HepG2 (cell line): Measurements from ENCODE around the gene RNF149. TPM values are rescaled to one million over a fixed set of nuclear protein-coding genes. Genes with fewer than 3 reads are reported as not detected.

Experiments used
- CBFB ChIP-seq: sonication (generic); formaldehyde crosslinking; IDR thresholded peaks from 2 replicates; pipeline ENCODE4 v1.4.0; 2020; ENCODE audit warnings: missing genetic modification reagents
- CBX1 ChIP-seq: IDR thresholded peaks from one replicate; pipeline ENCODE4 v1.6.1; 2016; ENCODE audit warnings: antibody characterized with exemption, low read depth
- ELK4 ChIP-seq: sonication (generic); formaldehyde crosslinking; IDR thresholded peaks from 2 replicates; pipeline ENCODE4 v1.9.0; 2021; ENCODE audit warnings: missing genetic modification reagents, borderline replicate concordance
- ERF ChIP-seq: IDR thresholded peaks from 2 replicates; pipeline ENCODE4 v1.6.1; 2018; ENCODE audit warnings: missing biosample characterization, missing genetic modification reagents
- KLF16 ChIP-seq, 2 experiments: sonication (generic) in 1 of 2; formaldehyde crosslinking in 1 of 2; IDR thresholded peaks; 2 replicates each; pipeline versions ENCODE4 v1.6.1 to v1.8.0; 2016 to 2023; ENCODE audit warnings: missing genetic modification reagents in 2 of 2, missing compliant biosample characterization in 1 of 2
- MIER2 ChIP-seq: IDR thresholded peaks from 2 replicates; pipeline ENCODE4 v1.6.1; 2016; ENCODE audit warnings: missing biosample characterization, missing genetic modification reagents
- MXI1 ChIP-seq: IDR thresholded peaks from 3 replicates; pipeline ENCODE4 v1.6.1; 2012; ENCODE audit warnings: low read depth, low read length, inconsistent platforms, borderline replicate concordance
- PATZ1 ChIP-seq: sonication (generic); formaldehyde crosslinking; IDR thresholded peaks from 2 replicates; pipeline ENCODE4 v1.4.0; 2020; ENCODE audit warnings: missing genetic modification reagents
- RFX1 ChIP-seq: fragments of 450-650 bp; IDR thresholded peaks from 2 replicates; pipeline ENCODE4 v1.6.1; 2017
- RFX3 ChIP-seq: IDR thresholded peaks from 2 replicates; pipeline ENCODE4 v1.6.1; 2016; ENCODE audit warnings: missing biosample characterization, missing genetic modification reagents
- ZFP62 ChIP-seq: sonication (generic); formaldehyde crosslinking; IDR thresholded peaks from 2 replicates; pipeline ENCODE4 v1.4.0; 2020; ENCODE audit warnings: missing genetic modification reagents
- ZNF329 ChIP-seq: sonication (generic); formaldehyde crosslinking; IDR thresholded peaks from 2 replicates; pipeline ENCODE4 v1.9.0; 2021; ENCODE audit warnings: low read depth, mild to moderate bottlenecking, missing genetic modification reagents
- ZNF33A ChIP-seq: sonication (generic); formaldehyde crosslinking; IDR thresholded peaks from 2 replicates; pipeline ENCODE4 v1.5.1; 2020; ENCODE audit warnings: missing genetic modification reagents, mild to moderate bottlenecking, moderate library complexity, borderline replicate concordance
- ZNF652 ChIP-seq: IDR thresholded peaks from 2 replicates; pipeline ENCODE4 v1.6.1; 2016; ENCODE audit warnings: low read depth, borderline replicate concordance
- ZSCAN5A ChIP-seq: sonication (generic); formaldehyde crosslinking; IDR thresholded peaks from 2 replicates; pipeline ENCODE4 v1.8.0; 2022; ENCODE audit warnings: mild to moderate bottlenecking, missing genetic modification reagents, borderline replicate concordance
- polyA plus RNA-seq, 8 experiments: library from polyadenylated mRNA; depleted of rRNA in 3 of 8; stranded (reverse) in 7 of 8; unstranded in 1 of 8; fragments of >200 nt; fragmentation: Illumina TruSeq in 4 of 8; extraction: Trizol in 4 of 8; gene quantifications; 2 replicates each; pipeline versions ENCODE4 v1.2.1 to v1.2.3, GENCODE V29; 2011 to 2016; ENCODE audit warnings: low read depth in 4 of 8, missing spikeins in 1 of 8, mixed read lengths in 1 of 8; ENCODE audit not compliant: insufficient read depth in 1 of 8
- total RNA-seq, 5 experiments: library from RNA; depleted of rRNA; stranded (reverse); fragments of >200 nt; fragmentation: Illumina TruSeq; extraction: Trizol; gene quantifications; 2 replicates each; pipeline ENCODE4 v1.2.3, GENCODE V29; 2016; ENCODE audit warnings: low read depth in 1 of 5
- TF ChIP-seq, protein P1 (sequence below): sonication (generic); formaldehyde crosslinking; IDR thresholded peaks from 2 replicates; pipeline ENCODE4 v1.4.0; 2020; ENCODE audit warnings: missing genetic modification reagents, borderline replicate concordance
- TF ChIP-seq, protein P2 (sequence below): sonication (generic); formaldehyde crosslinking; IDR thresholded peaks from 2 replicates; pipeline ENCODE4 v1.5.0; 2020; ENCODE audit warnings: missing genetic modification reagents, mild to moderate bottlenecking, borderline replicate concordance
- TF ChIP-seq, protein P3 (sequence below): sonication (generic); formaldehyde crosslinking; IDR thresholded peaks from 2 replicates; pipeline ENCODE4 v1.4.0; 2020; ENCODE audit warnings: missing genetic modification reagents
- TF ChIP-seq, protein P4 (sequence below): sonication (generic); formaldehyde crosslinking; IDR thresholded peaks from 2 replicates; pipeline ENCODE4 v1.8.0; 2023; ENCODE audit warnings: mild to moderate bottlenecking, missing genetic modification reagents

Gene RNF149
- total and polyA plus RNA-seq, 2 of the 13 experiments (the other 11 are each of a cell fraction or from before 2014, with no cell fraction given): 87.6 to 109 TPM

- TF ChIP-seq, protein P1, sequence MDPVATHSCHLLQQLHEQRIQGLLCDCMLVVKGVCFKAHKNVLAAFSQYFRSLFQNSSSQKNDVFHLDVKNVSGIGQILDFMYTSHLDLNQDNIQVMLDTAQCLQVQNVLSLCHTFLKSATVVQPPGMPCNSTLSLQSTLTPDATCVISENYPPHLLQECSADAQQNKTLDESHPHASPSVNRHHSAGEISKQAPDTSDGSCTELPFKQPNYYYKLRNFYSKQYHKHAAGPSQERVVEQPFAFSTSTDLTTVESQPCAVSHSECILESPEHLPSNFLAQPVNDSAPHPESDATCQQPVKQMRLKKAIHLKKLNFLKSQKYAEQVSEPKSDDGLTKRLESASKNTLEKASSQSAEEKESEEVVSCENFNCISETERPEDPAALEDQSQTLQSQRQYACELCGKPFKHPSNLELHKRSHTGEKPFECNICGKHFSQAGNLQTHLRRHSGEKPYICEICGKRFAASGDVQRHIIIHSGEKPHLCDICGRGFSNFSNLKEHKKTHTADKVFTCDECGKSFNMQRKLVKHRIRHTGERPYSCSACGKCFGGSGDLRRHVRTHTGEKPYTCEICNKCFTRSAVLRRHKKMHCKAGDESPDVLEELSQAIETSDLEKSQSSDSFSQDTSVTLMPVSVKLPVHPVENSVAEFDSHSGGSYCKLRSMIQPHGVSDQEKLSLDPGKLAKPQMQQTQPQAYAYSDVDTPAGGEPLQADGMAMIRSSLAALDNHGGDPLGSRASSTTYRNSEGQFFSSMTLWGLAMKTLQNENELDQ (CRISPR knock-in tag): no peak
- TF ChIP-seq ZFP62 (CRISPR knock-in tag) (no peak), ZNF33A (CRISPR knock-in tag) (no peak), ELK4 (no peak), MXI1 (peak; percentile 28; the same call in 1 of the 3 replicates), CBX1 (no peak), ZNF329 (CRISPR knock-in tag) (no peak), CBFB (CRISPR knock-in tag) (no peak), ERF (0 out of 2 replicates have a peak, but pooled peaks have one; percentile 18), ZSCAN5A (CRISPR knock-in tag) (0 out of 2 replicates have a peak, but pooled peaks have one; percentile 16), MIER2 (CRISPR knock-in tag) (no peak), RFX1 (no peak), PATZ1 (CRISPR knock-in tag) (peak; percentile 59; the same call in 1 of the 2 replicates), RFX3 (no peak), ZNF652 (CRISPR knock-in tag) (peak; percentile 52; the same call in 1 of the 2 replicates), KLF16 (CRISPR knock-in tag; IDR thresholded peaks at IDR 0.05) (peak in 1 of 2 experiments; percentile 15; a peak in 1 of 4 replicates)
- TF ChIP-seq, protein P2, sequence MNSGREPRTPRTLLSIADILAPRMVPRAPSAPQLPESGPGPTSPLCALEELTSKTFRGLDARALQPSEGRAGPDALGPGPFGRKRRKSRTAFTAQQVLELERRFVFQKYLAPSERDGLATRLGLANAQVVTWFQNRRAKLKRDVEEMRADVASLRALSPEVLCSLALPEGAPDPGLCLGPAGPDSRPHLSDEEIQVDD (CRISPR knock-in tag): no peak
- TF ChIP-seq, protein P3, sequence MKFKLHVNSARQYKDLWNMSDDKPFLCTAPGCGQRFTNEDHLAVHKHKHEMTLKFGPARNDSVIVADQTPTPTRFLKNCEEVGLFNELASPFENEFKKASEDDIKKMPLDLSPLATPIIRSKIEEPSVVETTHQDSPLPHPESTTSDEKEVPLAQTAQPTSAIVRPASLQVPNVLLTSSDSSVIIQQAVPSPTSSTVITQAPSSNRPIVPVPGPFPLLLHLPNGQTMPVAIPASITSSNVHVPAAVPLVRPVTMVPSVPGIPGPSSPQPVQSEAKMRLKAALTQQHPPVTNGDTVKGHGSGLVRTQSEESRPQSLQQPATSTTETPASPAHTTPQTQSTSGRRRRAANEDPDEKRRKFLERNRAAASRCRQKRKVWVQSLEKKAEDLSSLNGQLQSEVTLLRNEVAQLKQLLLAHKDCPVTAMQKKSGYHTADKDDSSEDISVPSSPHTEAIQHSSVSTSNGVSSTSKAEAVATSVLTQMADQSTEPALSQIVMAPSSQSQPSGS: no peak
- TF ChIP-seq, protein P4, sequence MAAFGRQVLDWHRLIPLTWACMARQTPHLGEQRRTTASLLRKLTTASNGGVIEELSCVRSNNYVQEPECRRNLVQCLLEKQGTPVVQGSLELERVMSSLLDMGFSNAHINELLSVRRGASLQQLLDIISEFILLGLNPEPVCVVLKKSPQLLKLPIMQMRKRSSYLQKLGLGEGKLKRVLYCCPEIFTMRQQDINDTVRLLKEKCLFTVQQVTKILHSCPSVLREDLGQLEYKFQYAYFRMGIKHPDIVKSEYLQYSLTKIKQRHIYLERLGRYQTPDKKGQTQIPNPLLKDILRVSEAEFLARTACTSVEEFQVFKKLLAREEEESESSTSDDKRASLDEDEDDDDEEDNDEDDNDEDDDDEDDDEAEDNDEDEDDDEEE (CRISPR knock-in tag): no peak
Measured at GRCh38 chr2:101310834-101311695, 2.6 kb upstream of the RNF149 start (continued).
